ENCODE measurements around the gene NOX5.
A peak's percentile ranks its signal among the peaks of the same experiment; 100 is the strongest.

The NOX5 gene

GRCh38 chr15:69032703-69033373, 18.3 kb downstream of the NOX5 start:
- 93% methylated on average over 43 of the region's 43 CpGs for WGBS

GRCh38 chr15:69034352-69034751, 19.9 kb downstream of the NOX5 start:
- Histone ChIP-seq H3K4ac (ENCODE audit: low read depth in 1 of 2, low read length in 2 of 2) (no peak overlapping the region), H2BK5ac (ENCODE audit: low read depth, low read length, poor library complexity, severe bottlenecking) (no peak overlapping the region), H2AFZ (ENCODE audit: low read depth, low read length) (no peak overlapping the region), H4K91ac (ENCODE audit: low read length) (no peak overlapping the region), H3K14ac (ENCODE audit: low read length in 2 of 2) (no peak overlapping the region), H3K4me3 (ENCODE audit: insufficient read depth in 1 of 2, low read depth in 1 of 2, low read length in 2 of 2) (no peak overlapping the region), H3K27me3 (ENCODE audit: control insufficient read depth in 1 of 2, insufficient read depth in 1 of 2, low read length in 2 of 2) (peaks cover 0 to 33% of the 10 kb centered on the region in 2 experiments), H3K23ac (ENCODE audit: low read length in 2 of 2) (no peak overlapping the region), H2BK12ac (ENCODE audit: low read length in 2 of 2) (no peak overlapping the region), H2BK120ac (ENCODE audit: low read depth, low read length) (no peak overlapping the region), H3K18ac (ENCODE audit: low read depth in 1 of 2, low read length in 2 of 2) (no peak overlapping the region), H3K4me1 (ENCODE audit: control insufficient read depth, insufficient read depth, low read depth, low read length) (peaks cover 16% of the 10 kb centered on the region), H3K9ac (ENCODE audit: low read length) (no peak overlapping the region), H3K9me3 (ENCODE audit: control insufficient read depth, low read length) (no peaks in the 10 kb centered on the region), H3K79me1 (replicated peaks; ENCODE audit: low read length, poor library complexity, severe bottlenecking) (no peaks in the 10 kb centered on the region), H3K4me2 (ENCODE audit: low read length, poor library complexity, severe bottlenecking) (no peak overlapping the region), H4K8ac (ENCODE audit: low read length) (no peak overlapping the region), H3K27ac (ENCODE audit: low read length, poor library complexity, severe bottlenecking) (peak overlapping the region; percentile 36), H3K36me3 (ENCODE audit: control insufficient read depth in 1 of 2, insufficient read depth in 2 of 2, low read depth in 1 of 2, low read length in 2 of 2) (peaks cover 0 to 2% of the 10 kb centered on the region in 2 experiments), H2AK5ac (ENCODE audit: low read length, severe bottlenecking) (no peak overlapping the region), H2BK15ac (ENCODE audit: low read depth, poor library complexity, severe bottlenecking) (no peak overlapping the region)
- 10% methylated on average over 3 of the region's 4 CpGs for WGBS
- peak; percentile 80 for DNase-seq

More at GRCh38 chr15:69032703-69033373, 18.3 kb downstream of the NOX5 start:
- no peak overlapping the region for H3K9ac ChIP-seq (ENCODE audit: low read length)
- H3K4me3 ChIP-seq (ENCODE audit: insufficient read depth in 1 of 2, low read depth in 1 of 2, low read length in 2 of 2), result no peak overlapping the region
- no peak overlapping the region for H3K14ac ChIP-seq (ENCODE audit: low read length in 2 of 2)
- no peaks in the 10 kb centered on the region for H3K9me3 ChIP-seq (ENCODE audit: control insufficient read depth, low read length)
- H3K18ac ChIP-seq (ENCODE audit: low read depth in 1 of 2, low read length in 2 of 2), result no peak overlapping the region
- peaks cover 0 to 2% of the 10 kb centered on the region in 2 experiments for H3K36me3 ChIP-seq (ENCODE audit: control insufficient read depth in 1 of 2, insufficient read depth in 2 of 2, low read depth in 1 of 2, low read length in 2 of 2)
- no peak overlapping the region for H3K27ac ChIP-seq (ENCODE audit: low read length, poor library complexity, severe bottlenecking)
- no peak overlapping the region for H3K4me2 ChIP-seq (ENCODE audit: low read length, poor library complexity, severe bottlenecking)
- peaks cover 0 to 21% of the 10 kb centered on the region in 2 experiments for H3K27me3 ChIP-seq (ENCODE audit: control insufficient read depth in 1 of 2, insufficient read depth in 1 of 2, low read length in 2 of 2)
- H2BK5ac ChIP-seq (ENCODE audit: low read depth, low read length, poor library complexity, severe bottlenecking), result no peak overlapping the region
- peaks cover 16% of the 10 kb centered on the region for H3K4me1 ChIP-seq (ENCODE audit: control insufficient read depth, insufficient read depth, low read depth, low read length)
- H3K79me1 ChIP-seq (replicated peaks; ENCODE audit: low read length, poor library complexity, severe bottlenecking), result no peaks in the 10 kb centered on the region
- peak overlapping the region in 1 of 2 experiments; percentile 3 for H2BK12ac ChIP-seq (ENCODE audit: low read length in 2 of 2)
- no peak overlapping the region for H2BK15ac ChIP-seq (ENCODE audit: low read depth, poor library complexity, severe bottlenecking)
- H3K4ac ChIP-seq (ENCODE audit: low read depth in 1 of 2, low read length in 2 of 2), result no peak overlapping the region
- H4K91ac ChIP-seq (ENCODE audit: low read length), result no peak overlapping the region
- H2BK120ac ChIP-seq (ENCODE audit: low read depth, low read length), result no peak overlapping the region
- H2AFZ ChIP-seq (ENCODE audit: low read depth, low read length), result no peak overlapping the region
- H4K8ac ChIP-seq (ENCODE audit: low read length), result no peak overlapping the region
- H3K23ac ChIP-seq (ENCODE audit: low read length in 2 of 2), result no peak overlapping the region
- H2AK5ac ChIP-seq (ENCODE audit: low read length, severe bottlenecking), result peak overlapping the region; percentile 29
- no peak for DNase-seq

GRCh38 chr15:69035205-69035917, 20.9 kb downstream of the NOX5 start:
- peak overlapping the region in 1 of 2 experiments; percentile 1 for H2BK12ac ChIP-seq (ENCODE audit: low read length in 2 of 2)
- no peak overlapping the region for H3K4me3 ChIP-seq (ENCODE audit: insufficient read depth in 1 of 2, low read depth in 1 of 2, low read length in 2 of 2)
- peaks cover 16% of the 10 kb centered on the region for H3K4me1 ChIP-seq (ENCODE audit: control insufficient read depth, insufficient read depth, low read depth, low read length)
- no peak overlapping the region for H2BK5ac ChIP-seq (ENCODE audit: low read depth, low read length, poor library complexity, severe bottlenecking)
- no peak overlapping the region for H4K8ac ChIP-seq (ENCODE audit: low read length)
- no peak overlapping the region for H3K4ac ChIP-seq (ENCODE audit: low read depth in 1 of 2, low read length in 2 of 2)
- WGBS, result 72% methylated on average over 16 of the region's 16 CpGs
- no peaks in the 10 kb centered on the region for H3K9me3 ChIP-seq (ENCODE audit: control insufficient read depth, low read length)
- peak overlapping the region; percentile 20 for H2AK5ac ChIP-seq (ENCODE audit: low read length, severe bottlenecking)
- H3K23ac ChIP-seq (ENCODE audit: low read length in 2 of 2), result no peak overlapping the region
- no peak overlapping the region for H3K27ac ChIP-seq (ENCODE audit: low read length, poor library complexity, severe bottlenecking)
- H2BK15ac ChIP-seq (ENCODE audit: low read depth, poor library complexity, severe bottlenecking), result no peak overlapping the region
- peaks cover 0 to 2% of the 10 kb centered on the region in 2 experiments for H3K36me3 ChIP-seq (ENCODE audit: control insufficient read depth in 1 of 2, insufficient read depth in 2 of 2, low read depth in 1 of 2, low read length in 2 of 2)
- no peak overlapping the region for H3K14ac ChIP-seq (ENCODE audit: low read length in 2 of 2)
- no peak overlapping the region for H3K4me2 ChIP-seq (ENCODE audit: low read length, poor library complexity, severe bottlenecking)
- no peaks in the 10 kb centered on the region for H3K79me1 ChIP-seq (replicated peaks; ENCODE audit: low read length, poor library complexity, severe bottlenecking)
- peak overlapping the region in 1 of 2 experiments; percentile 1 for H3K18ac ChIP-seq (ENCODE audit: low read depth in 1 of 2, low read length in 2 of 2)
- H3K9ac ChIP-seq (ENCODE audit: low read length), result no peak overlapping the region
- no peak overlapping the region for H2BK120ac ChIP-seq (ENCODE audit: low read depth, low read length)
- peaks cover 0 to 33% of the 10 kb centered on the region in 2 experiments for H3K27me3 ChIP-seq (ENCODE audit: control insufficient read depth in 1 of 2, insufficient read depth in 1 of 2, low read length in 2 of 2)
- no peak overlapping the region for H2AFZ ChIP-seq (ENCODE audit: low read depth, low read length)
- no peak for DNase-seq
- H4K91ac ChIP-seq (ENCODE audit: low read length), result no peak overlapping the region

GRCh38 chr15:69035918-69036258, 21.4 kb downstream of the NOX5 start:
- H2BK12ac ChIP-seq (ENCODE audit: low read length in 2 of 2), result no peak overlapping the region
- H2BK15ac ChIP-seq (ENCODE audit: low read depth, poor library complexity, severe bottlenecking), result no peak overlapping the region
- no peak overlapping the region for H3K18ac ChIP-seq (ENCODE audit: low read depth in 1 of 2, low read length in 2 of 2)
- no peak overlapping the region for H4K8ac ChIP-seq (ENCODE audit: low read length)
- 100% methylated on average over 1 of the region's 1 CpG for WGBS
- no peak overlapping the region for H4K91ac ChIP-seq (ENCODE audit: low read length)
- H3K9ac ChIP-seq (ENCODE audit: low read length), result no peak overlapping the region
- H3K79me1 ChIP-seq (replicated peaks; ENCODE audit: low read length, poor library complexity, severe bottlenecking), result no peaks in the 10 kb centered on the region
- H3K27ac ChIP-seq (ENCODE audit: low read length, poor library complexity, severe bottlenecking), result no peak overlapping the region
- peak overlapping the region; percentile 20 for H2AK5ac ChIP-seq (ENCODE audit: low read length, severe bottlenecking)
- H2AFZ ChIP-seq (ENCODE audit: low read depth, low read length), result no peak overlapping the region
- H3K9me3 ChIP-seq (ENCODE audit: control insufficient read depth, low read length), result no peaks in the 10 kb centered on the region
- no peak overlapping the region for H3K4me3 ChIP-seq (ENCODE audit: insufficient read depth in 1 of 2, low read depth in 1 of 2, low read length in 2 of 2)
- no peak overlapping the region for H3K4ac ChIP-seq (ENCODE audit: low read depth in 1 of 2, low read length in 2 of 2)
- peaks cover 0 to 2% of the 10 kb centered on the region in 2 experiments for H3K36me3 ChIP-seq (ENCODE audit: control insufficient read depth in 1 of 2, insufficient read depth in 2 of 2, low read depth in 1 of 2, low read length in 2 of 2)
- no peak for DNase-seq
- no peak overlapping the region for H2BK120ac ChIP-seq (ENCODE audit: low read depth, low read length)
- no peak overlapping the region for H3K4me2 ChIP-seq (ENCODE audit: low read length, poor library complexity, severe bottlenecking)
- no peak overlapping the region for H2BK5ac ChIP-seq (ENCODE audit: low read depth, low read length, poor library complexity, severe bottlenecking)
- peaks cover 16% of the 10 kb centered on the region for H3K4me1 ChIP-seq (ENCODE audit: control insufficient read depth, insufficient read depth, low read depth, low read length)
- H3K27me3 ChIP-seq (ENCODE audit: control insufficient read depth in 1 of 2, insufficient read depth in 1 of 2, low read length in 2 of 2), result peaks cover 0 to 33% of the 10 kb centered on the region in 2 experiments
- no peak overlapping the region for H3K14ac ChIP-seq (ENCODE audit: low read length in 2 of 2)
- no peak overlapping the region for H3K23ac ChIP-seq (ENCODE audit: low read length in 2 of 2)

Measured in mesenchymal stem cell (in vitro differentiated cells and primary cell).